LNCAP (cell line): ENCODE data around the gene KRT36.

Experiments used
- CTCF ChIP-seq: fragments of 450-650 bp; IDR thresholded peaks from 2 replicates; pipeline ENCODE4 v1.5.1; 2017; ENCODE audit warnings: mild to moderate bottlenecking

The KRT36 gene

DNA sequence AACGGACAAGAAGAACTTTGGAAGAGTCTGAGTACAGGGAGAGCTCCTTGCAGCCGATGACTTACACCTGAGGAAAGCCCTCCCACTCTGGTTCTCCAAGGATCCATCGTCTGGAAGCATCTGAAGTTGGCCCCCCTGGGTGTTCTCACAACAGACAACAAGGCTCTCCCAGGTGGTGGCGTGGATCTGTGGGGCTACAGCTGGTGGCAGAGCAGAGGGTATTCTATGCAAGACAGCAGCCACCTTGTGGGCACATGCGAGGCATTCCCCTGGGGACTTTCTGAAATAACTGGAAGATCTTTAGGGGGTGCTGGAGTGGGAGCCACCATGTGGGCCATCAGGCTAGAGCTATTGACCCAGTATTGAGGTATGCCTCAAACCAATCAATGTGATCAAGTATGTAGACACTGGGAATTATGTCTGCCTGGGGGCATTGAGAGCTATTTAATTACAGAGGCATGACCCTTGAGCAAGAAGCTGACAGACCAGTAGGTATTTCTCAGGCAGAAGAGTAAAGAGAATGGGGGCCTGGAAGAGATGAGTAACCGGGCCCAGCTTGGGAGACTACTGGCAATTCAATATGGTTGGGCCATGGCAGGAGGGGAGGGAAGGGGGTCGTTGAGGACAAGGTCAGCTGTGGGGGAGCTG, 45.3 kb upstream of the KRT36 start:
- no peak for TF ChIP-seq CTCF

GRCh38 chr17:41533613-41534012, 43.9 kb upstream of the KRT36 start:
- TF ChIP-seq CTCF, result no peak

GRCh38 chr17:41532947-41533570, 43.3 kb upstream of the KRT36 start:
- TF ChIP-seq CTCF, result no peak

DNA sequence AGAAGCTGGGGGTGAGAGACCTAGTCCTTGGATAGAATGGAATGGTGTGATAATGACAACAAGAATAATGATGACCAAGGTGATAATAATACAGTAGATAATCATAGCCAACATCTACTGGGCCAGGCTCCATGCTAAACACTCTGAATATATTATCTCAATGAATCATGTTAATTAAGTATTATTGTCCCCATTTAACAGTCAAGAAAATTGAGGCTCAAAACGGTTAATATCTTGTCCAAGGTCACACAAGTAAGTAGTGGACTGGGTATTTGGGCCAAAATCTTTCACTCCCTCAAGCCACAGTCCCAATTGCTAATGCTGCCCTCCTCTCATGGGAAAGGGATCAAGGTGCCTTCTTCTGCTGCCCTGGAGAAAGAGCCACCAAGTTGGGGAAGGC, 42.3 kb upstream of the KRT36 start:
- no peak for TF ChIP-seq CTCF

DNA sequence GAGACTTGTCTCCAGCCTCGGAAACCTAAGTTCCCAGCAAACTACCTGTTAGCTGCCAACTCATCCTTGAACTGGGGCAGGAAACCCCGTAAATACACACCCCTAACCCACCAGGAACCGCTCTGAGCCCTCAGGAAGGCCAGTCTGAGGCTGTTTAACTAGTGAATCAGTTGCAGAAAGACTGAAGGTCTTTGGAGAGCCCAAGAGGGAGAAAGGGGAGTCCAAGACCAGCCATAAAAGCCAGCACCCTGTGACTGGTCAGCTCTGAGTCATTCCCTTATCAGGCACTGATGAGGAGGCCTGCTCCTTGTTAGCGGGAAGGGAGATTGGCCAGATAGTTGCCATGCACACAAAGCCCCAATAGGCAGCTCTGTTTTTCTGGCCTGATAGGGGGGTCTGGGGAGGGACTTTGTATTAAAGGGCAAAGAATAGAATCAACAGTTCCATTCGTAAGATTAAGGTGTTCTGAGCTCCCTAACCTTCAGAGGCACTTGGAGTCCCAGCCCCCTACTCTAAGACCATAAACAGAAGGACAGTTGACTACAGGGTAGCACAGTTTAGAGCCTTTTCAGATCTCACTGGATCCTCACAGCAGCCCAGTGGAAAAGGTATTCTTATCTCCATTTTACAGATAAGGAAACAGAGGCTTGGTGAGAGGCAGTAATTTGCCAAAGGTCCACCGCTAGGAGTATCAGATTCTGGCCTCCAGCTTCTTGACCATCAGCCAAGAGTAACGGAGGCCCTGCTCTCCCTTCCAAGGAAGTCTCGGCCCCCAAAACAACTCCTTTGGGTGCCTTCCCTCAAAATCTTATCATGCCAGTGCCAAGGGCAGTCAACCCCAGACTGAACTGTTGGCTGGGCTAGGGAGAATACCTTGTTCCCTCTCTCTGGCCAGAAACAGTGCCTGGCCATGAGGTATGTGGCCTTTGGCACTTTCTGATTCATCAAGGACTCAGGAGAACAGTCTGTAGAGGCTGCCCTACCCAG, 40.6 kb upstream of the KRT36 start:
- no peak for TF ChIP-seq CTCF

- no peak for TF ChIP-seq CTCF
Measured at GRCh38 chr17:41529491-41529915, 39.8 kb upstream of the KRT36 start.

GRCh38 chr17:41528959-41529353, 39.2 kb upstream of the KRT36 start:
- no peak for TF ChIP-seq CTCF
